Activated T-cell treated with anti-CD3 and anti-CD28 coated beads for 1 hour (primary cell): ENCODE data around the gene TMEM163.
"Not testable (repeated sequence)": the region's sequence is repeated elsewhere in the genome, so short reads cannot be mapped to it uniquely, and the experiment has no call there.

Experiments used
- DNase-seq: peaks from one replicate; pipeline ENCODE4 v3.0.0-alpha.2; 2020; ENCODE audit warnings: low read depth

TMEM163 gene

DNA sequence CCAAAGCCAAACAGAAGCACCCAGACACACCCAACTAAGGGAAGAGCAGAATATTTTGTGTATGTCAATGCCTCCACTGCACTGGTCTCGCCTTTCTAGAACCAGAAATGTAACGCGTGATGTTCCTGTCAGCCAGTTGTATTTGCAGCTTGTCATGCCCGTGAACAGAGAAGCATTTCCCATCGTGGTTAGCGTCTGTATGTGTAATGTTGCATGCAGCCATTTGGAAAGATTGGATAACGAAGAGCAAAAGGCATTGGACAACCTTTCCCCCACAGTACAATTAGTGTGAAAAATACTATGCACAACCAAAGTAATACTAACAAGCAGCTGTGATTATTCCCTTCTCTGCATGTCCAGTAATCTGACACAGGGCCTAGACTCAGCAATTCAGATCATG, 140.5 kb downstream of the TMEM163 start:
- DNase-seq: no peak

DNA sequence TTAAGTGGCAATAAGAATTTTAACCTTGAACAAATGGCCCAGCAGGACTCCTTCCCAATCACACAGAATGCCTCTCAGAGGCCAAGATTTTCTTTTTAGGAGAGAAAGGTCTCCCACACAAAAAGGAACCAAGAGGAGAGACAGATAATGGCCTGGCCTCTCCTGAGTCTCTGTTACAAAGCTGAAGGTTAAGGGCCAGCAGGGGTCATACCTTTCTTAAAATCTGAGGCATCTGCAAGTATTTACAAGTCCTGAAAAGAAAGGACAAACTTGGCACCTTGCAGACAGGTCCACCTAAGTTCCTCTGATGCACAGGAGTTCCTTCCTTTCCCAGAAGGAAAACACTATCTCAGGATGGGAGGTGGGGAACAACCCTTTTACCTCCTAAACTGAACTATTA, 142.3 kb downstream of the TMEM163 start:
- no peak for DNase-seq

DNA sequence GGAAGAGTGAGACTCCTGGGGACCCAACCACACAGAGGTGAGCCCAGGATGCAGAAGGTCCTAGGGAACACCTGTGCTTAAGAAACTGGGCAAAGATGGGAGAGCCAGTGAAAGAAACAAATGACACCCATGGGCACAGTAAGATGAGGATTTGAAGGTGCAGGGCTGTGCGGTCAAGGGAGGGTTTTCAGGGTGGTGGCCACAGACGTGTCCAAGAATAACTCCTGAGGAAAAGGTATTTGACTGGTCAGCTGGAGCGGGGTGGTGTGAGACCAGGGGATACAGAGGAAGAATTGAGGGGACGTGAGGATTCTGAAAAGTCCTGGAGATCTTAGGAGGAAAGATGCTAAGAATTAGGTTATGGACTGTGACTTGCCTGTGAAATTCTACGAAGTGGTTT, 142.9 kb downstream of the TMEM163 start:
- DNase-seq: no peak

DNA sequence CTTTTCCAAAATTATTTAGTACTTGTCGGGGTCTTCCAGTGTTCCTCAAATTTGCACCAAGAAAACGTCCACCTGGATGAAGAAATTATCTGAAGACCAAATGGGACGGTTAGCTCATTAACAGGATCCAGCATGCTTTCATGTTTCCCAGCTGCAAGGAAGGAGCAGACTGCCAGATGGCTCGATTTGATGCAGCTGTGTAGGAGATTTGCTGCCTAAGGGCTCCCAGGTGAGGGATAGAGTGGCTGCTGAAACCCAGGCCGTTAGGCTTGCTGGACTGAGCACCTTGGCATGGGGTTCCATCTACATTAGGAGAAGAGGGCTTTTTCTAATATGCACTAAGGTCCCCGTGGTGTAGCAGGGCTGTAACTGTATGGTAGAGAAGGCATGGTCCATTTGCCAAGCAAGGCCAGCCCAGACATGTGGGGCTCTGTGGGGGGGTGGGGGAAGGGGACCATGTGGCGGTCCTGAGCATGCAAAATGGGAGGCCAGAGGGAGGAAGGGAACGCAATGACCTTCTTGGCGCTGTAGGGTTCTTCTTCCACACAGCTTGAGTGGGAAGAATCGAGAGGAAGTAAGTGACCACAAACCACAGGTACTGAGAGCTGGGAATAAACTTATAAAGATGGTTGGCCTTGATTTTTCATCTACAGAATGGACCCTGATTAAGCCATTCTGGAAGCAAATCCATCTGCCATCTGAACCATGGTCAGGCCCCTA, 144.0 kb downstream of the TMEM163 start:
- DNase-seq: no peak

DNA sequence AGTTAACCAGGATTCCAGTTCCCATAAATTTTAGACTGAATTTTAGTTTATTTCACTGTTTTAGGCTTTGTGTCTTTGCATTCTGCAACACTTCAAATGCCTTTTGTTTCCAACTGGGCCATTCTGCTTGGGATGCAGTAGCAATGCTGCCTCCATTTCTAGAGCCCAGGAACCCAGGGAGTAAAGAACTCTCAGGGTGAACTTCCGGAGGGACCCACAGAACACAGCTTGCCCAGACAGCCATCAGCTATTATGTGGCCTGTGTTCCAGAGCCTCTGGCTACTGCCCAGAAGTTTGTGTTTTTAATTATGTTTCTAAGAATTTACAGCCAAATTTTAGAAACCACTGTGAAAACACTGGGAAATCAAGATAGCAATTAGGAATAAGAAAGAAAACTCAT, 145.1 kb downstream of the TMEM163 start:
- no peak for DNase-seq

DNA sequence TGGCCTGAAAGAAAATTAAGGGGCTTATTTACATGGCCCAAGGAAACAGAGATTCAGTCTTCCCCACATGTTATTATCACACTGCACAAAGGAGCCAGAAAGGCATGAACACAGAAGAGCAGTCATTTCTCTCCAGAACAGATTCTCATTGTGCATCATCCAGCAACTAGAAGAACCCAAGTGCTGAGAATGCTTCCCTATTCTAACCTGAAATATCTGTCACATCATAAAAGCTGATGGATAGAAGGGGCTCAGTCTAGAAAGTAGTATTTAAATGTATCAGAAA, 145.8 kb downstream of the TMEM163 start:
- DNase-seq: no peak

DNA sequence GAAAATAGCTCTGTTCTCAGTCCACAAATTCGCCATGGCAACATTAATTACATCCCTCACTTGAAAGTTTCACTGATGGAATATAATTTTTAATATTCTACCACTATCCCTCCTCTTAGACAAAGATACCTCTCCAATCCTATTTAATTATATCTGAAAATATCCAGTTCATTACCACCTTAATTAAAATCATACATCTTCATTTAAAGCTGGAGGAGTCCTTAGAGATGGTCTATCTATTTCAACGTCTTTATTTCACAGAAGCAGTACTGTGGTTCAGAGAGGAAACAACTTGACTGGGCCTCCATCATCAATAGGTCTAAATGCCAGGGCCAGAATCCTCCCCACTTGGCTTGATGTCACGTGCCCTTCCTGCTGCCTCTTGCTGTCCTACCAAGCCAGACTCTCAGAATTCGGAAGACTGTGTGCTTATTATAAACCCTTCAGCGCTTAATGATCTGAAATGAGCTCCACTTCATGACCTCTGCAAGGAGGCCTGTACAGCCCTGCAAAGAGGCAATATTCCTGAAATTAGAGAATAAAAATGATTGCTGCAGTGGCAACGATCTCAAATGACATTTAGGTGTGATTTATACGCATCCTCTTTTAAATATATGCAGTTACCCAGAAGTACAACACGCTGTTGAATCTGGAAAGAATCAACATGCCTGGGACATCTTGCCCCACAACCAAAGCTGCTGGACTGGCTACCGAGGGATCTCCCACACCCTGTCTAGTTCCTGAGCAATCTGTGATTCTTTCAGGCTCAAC, 146.3 kb downstream of the TMEM163 start:
- DNase-seq: no peak

DNA sequence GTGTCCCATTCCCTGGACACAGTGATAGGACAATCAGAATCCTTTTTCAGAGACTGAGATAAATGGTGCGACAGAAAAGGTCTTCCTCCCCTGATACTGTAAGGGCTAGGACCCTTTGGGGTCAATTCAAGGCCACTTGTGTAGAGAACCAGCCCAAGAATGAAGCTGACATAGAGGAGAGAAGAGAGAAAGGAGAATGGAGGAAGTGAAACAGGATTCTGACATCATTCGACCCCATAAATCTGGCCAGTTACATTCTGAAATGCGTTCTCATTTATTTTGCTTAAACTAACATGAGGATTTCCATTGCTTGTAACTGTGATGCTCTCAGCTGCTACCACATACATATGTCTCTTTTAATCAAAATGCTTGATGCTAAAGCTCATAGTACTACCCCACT, 148.1 kb downstream of the TMEM163 start:
- no peak for DNase-seq

DNA sequence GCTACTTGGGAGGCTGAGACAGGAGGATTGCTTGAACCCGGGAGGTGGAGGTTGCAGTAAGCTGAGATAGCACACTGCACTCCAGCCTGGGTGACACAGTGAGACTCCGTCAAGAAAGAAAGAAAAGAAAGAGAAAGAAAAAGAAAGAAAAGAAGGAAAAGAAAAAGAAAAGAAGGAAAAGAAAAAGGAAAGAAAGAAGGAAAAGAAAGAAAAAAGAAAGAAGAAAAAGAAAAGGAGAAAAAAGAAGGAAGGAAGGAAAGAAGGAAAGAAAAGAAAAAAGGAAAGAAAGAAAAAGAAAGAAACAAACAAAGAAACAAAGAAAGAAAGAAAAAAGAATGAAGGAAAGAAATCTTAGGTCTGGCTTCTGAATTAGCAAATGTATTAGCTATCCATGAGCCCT, 150.4 kb downstream of the TMEM163 start:
- DNase-seq: no peak

DNA sequence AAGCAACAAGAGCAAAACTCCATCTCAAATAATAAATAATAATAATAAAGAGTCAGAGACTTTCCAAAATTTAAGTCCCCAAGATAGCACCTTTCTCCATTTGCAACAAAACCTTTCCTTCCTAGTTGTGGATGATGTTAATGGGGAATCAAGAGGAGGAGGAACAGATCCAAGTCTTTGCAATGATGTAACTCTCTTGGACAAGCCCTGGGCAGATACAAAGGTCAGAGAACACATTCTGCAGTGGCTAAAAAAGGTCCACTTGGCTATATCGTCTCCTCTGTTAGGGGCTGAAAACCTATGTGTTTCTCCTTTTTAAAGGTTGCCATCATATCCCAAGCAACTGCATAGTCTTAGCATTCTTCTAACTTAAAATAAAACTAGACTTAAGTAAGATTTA, 151.1 kb downstream of the TMEM163 start:
- DNase-seq: no peak

DNA sequence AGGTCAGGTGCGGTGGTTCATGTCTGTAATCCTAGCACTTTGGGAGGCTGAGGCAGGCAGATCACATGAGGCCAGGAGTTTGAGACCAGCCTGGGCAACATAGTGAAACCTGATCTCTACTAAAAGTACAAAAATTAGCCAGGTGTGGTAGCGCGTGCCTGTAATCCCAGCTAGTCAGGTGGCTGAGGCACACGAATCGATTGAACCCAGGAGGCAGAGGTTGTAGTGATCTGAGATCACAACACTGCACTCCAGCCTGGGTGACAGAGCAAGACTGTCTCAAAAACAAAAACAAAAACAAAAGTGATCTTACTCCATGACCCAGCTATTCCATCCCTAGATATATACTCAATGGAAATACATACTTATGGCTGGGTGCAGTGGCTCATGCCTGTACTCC, 153.8 kb downstream of the TMEM163 start:
- DNase-seq: not testable (repeated sequence)

DNA sequence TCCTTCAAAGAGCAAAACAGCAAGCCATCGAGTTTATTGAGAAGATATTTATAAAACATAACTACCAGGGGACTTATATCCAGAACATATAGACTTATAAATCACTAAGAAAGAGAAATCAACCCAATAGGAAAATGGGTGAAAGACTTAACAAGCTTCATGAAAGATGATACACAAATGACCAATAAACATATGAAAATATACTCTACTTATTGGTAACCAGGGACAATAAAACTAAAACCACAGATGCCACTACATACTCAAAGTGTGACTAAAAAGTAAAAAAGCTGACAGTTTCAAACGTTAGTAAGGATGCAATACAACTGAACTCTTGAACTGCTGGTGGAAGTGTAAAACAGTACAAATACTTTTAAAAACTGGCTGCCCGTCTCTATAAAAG, 154.3 kb downstream of the TMEM163 start:
- DNase-seq: no peak

DNA sequence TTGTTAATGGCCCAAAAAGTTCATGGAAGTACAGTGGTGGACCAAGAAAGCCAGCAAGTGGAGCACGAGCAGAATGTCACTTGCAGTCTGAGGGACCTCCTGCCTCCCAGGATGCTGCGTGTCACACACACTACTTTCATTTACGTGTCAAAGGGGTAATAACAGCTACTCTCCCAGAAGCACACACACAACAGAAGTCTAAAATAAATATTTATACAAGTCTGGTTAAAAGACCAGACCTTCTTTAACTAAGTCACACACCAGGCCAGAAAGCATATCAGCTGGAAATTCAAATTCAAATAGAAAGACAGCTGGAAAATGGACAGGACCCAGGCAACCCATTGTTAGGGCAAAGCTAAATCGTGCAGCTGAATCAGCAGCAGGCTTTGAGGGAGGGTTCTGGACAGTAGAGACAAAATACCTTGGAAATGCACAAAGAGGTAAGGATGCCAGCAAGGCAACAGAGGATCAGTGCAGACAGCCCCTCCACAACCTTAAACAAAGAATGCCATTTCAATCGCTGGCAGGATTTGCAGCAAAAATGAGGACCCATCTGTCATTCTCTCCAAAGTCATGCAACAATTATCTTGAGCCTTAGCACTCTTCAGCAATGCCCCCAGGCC, 160.5 kb downstream of the TMEM163 start:
- no peak for DNase-seq

DNA sequence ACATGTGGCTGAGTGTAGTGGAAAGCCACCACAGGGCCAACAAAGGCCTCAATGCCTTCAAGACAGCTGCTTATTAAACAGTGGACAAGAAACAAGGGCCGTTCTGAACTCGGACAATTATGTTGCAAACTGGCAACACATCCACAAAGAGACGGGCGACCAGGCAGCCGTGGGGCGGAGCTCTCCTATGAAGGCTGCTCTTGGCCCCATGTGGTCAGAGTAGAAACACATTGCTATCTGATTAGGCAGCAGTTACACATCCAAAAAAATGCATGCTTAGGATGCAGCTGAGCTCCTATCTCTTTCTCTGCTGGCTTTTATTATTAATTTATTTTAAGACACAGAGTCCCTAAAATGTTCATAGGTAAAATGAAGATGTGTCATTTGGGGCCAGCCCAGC, 163.4 kb downstream of the TMEM163 start:
- DNase-seq: no peak

DNA sequence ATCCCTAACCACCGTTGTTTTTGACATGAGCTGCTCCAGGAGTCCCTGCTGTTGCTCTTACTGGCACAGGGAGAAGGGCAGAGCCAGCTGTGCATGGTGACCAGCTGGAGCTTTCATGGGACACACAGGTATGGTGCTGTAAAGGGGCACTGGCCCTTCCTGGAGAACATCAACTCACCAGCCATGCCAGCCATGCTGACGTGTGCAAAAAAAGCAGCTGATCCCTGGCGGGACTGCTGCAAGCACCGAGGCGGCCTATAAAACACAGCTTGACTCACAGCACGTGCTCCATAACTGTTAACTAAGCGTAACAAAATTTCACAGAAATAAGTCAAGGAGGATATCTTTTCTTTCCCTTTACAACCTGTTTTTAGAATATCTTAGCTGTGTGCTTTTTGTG, 165.1 kb downstream of the TMEM163 start:
- no peak for DNase-seq

DNA sequence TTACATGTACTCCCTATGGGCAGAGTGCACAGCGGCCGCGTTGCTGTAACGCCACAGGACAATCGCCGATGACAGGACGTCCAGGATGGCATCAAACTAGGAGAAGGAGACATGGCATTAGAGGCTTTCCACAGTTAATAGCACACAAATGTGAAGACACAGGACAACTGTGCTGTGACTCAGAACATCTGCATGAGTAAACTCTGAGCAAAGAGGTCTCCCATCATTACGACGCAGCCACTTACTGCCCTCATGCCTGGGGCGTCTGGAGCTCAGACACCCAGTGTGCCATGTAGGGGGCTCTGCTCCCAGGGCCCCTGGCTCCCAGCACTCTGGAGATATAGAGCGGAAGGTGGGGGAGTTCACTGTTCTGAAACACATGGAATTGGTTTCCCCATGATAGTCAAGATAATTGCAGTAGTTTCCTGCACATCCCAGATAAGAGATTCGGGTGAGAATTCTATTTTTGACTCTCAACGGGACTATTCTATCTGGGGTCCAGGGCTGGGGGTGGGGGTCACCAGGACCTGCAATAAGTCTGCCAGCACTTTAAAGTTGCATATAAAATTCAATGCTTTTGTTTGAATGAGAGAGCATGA, 168.1 kb downstream of the TMEM163 start:
- DNase-seq: no peak

DNA sequence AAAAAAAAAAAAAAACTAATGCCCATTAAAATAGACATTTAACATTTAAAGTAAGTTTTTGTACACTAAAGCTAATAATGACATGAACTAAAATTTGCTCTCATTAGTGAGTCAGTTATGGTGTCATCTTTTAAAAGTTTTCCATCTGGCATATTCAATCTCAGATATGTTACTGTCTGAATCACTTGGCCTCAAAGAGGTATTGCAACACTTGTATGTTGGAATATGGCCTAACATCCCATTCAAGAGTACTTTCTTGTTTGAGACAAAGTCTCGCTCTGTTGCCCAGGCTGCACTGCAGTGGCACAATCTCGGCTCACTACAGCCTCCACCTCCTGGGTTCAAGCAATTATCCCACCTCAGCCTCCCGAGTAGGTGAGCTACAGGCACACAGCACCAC, 169.7 kb downstream of the TMEM163 start:
- no peak for DNase-seq

DNA sequence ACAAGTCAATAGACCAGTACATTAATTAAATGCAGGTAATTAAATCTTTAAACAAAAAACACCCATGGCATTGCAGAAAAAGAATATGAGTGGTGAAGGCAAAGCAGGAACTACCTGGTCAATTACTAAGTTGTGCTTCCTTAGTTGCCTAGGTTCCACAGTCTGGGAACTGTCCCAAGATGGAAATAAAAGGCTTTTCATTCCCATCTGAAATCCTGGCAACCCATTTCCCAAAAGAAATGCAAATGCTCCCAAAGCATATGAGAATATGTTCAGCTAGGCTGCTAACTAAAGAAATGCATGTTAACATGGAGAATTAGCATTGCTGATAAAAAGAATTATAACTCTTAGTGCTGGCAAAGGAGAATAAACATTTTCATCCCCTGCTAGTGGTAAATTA, 177.8 kb downstream of the TMEM163 start:
- no peak for DNase-seq

DNA sequence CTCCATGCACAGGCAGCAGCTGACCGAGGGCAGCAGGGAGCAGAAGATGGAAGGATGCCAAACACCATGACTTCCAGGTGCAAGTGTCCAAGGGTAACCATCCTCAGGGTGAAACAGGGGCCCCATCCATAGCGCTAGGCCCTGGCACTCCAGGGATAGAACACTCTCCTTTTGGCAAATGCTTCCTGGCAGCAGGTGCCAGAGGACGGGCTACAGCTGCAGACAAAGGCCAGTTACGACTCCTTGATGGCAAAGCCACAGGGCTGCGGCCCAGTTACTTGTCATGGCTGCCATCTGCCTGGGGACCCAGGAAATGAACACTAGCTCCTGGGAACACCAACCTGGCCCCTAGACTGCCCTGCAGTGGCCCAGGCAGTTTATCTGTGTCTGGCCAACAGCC, 178.8 kb downstream of the TMEM163 start:
- DNase-seq: no peak

DNA sequence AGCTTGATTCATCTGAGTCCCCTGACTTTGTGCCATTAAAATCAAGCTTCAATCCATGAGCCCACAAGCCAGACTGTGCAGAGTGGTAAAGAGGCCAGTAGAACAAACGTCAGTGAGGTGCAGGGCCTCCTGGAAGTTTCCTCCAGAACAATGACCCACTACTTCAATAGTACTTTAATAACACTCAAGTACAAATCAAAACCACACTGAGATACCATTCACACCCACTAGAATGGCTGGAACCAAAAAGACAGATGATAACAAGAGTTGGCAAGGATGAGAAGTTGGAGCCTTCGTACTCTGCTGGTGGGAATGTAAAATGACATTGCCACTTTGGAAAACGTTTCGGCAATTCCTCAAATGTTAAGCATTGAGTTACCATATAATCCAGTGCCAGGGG, 181.1 kb downstream of the TMEM163 start:
- no peak for DNase-seq

DNA sequence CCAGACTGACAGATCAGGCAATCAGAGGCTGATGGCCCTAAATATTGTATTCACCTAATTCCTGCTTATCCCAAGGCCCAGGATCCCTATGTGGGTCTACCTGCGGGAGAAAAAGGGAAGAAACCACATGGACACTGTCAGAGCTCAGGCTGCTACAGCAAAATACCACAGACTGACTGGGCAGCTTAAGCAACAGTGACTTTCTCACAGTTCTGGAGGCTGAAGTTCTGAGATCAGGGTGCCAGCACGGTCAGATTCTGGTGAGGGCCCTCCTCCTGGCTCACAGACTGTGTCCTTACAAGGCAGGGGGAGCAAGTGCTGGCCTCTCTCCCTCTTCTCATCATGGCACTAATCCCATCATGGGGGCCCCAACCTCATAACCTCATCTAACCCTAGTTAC, 181.7 kb downstream of the TMEM163 start:
- no peak for DNase-seq

DNA sequence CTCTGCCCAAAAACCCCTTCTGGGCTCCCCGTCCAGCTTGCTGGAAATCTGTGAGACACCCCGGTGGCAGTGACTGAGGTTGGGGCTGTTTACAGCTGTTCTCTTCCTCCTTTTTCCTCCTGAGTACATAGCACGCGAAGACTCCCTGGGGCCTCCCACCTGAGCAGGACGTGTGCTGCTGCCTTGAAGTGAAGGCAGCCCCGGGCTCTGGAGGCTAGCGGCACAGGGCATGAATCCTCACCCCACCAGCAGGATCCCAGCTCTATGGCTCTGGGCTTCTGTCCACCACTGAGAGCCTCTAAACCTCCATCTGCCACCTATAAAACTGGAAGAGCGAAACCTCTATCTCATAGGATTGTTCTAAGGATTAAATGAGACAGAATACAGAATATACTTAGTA, 182.5 kb downstream of the TMEM163 start:
- DNase-seq: no peak

DNA sequence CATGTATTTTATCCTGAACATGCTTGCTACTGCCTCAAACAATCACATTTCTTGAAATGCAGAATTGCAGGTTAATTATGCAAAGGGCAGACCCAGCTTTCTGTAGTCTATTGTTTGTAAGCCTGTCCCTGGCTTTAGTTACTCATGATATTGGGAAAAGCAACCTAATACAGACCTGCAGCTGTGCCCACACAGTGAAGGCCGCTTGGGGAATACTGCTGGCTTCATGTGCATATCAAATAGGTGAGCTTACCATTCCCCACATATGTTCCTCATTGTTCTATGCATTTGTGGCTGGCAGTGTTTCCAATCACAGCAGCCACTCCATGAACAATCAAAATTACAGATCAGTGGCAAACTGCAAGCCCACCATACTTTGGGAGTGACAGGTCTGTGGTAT, 186.3 kb downstream of the TMEM163 start:
- DNase-seq: no peak
